Stimulated activated CD8-positive, alpha-beta memory T cell treated with anti-CD3 and anti-CD28 coated beads, Interleukin-7, amount 100 ng/mL, for 48 hours (primary cell): Measurements from ENCODE around the gene PTPRU.
"Not testable (repeated sequence)": the region's sequence is repeated elsewhere in the genome, so short reads cannot be mapped to it uniquely, and the experiment has no call there.

Experiments
- DNase-seq, 2 donors: peaks; one replicate each; pipeline ENCODE4 v3.0.0-alpha.2; 2020; ENCODE audit warnings: low read depth in 1 of 2; ENCODE audit errors: extremely low read depth in 1 of 2

The PTPRU gene

GRCh38 chr1:29312469-29313461 is 76.4 kb downstream of the PTPRU start:
- DNase-seq: no peak

- DNase-seq: not testable (repeated sequence)
Observed at GRCh38 chr1:29314685-29315084, 78.4 kb downstream of the PTPRU start.

- no peak for DNase-seq
Observed at GRCh38 chr1:29315262-29315661, 78.9 kb downstream of the PTPRU start.

GRCh38 chr1:29315876-29316275 is 79.6 kb downstream of the PTPRU start:
- DNase-seq: no peak

- DNase-seq: no peak
Observed at GRCh38 chr1:29317063-29317915, 81.0 kb downstream of the PTPRU start.

- no peak for DNase-seq
Observed at GRCh38 chr1:29317916-29318530, 81.7 kb downstream of the PTPRU start.

GRCh38 chr1:29318724-29319123 is 82.4 kb downstream of the PTPRU start:
- DNase-seq: no peak

GRCh38 chr1:29319300-29320110 is 83.2 kb downstream of the PTPRU start:
- DNase-seq: no peak

GRCh38 chr1:29320156-29320940 is 84.0 kb downstream of the PTPRU start:
- DNase-seq: no peak

- DNase-seq: no peak
Observed at GRCh38 chr1:29321176-29321575, 84.9 kb downstream of the PTPRU start.

- DNase-seq: no peak
Observed at GRCh38 chr1:29322147-29322694, 85.9 kb downstream of the PTPRU start.

- no peak for DNase-seq
Observed at GRCh38 chr1:29322861-29323585, 86.7 kb downstream of the PTPRU start.

- DNase-seq: no peak
Observed at GRCh38 chr1:29323636-29324035, 87.3 kb downstream of the PTPRU start.

- DNase-seq: no peak
Observed at GRCh38 chr1:29324202-29324601, 87.9 kb downstream of the PTPRU start.

- DNase-seq: no peak
Observed at GRCh38 chr1:29324771-29325351, 88.5 kb downstream of the PTPRU start.

GRCh38 chr1:29325675-29326074 is 89.4 kb downstream of the PTPRU start:
- no peak for DNase-seq

- DNase-seq: no peak
Observed at GRCh38 chr1:29326123-29326522, 89.8 kb downstream of the PTPRU start.

- DNase-seq: no peak
Observed at GRCh38 chr1:29327223-29327935, 91.1 kb downstream of the PTPRU start.
